Neural progenitor cell (in vitro differentiated cells): ENCODE measurements around the gene ELK1. TPM values are rescaled to one million over a fixed set of nuclear protein-coding genes. Genes with fewer than 3 reads are reported as not detected.
"Not testable (repeated sequence)": the region's sequence is repeated elsewhere in the genome, so short reads cannot be mapped to it uniquely, and the experiment has no call there.

ENCODE experiments used
- DNase-seq: peaks from one replicate; pipeline ENCODE4 v3.0.0-alpha.2; 2016; ENCODE audit warnings: low spot score
- H2AFZ ChIP-seq: fragments of 200-600 bp; sonication (generic); replicated peaks from 2 replicates; pipeline ENCODE4 v1.6.1; 2016; ENCODE audit warnings: antibody characterized with exemption
- H3F3A ChIP-seq: fragments of 200-600 bp; sonication (generic); 2 replicates; pipeline ENCODE4 v1.6.1; 2016; ENCODE audit warnings: antibody characterized with exemption, low read depth
- H3K27ac ChIP-seq: fragments of 200-600 bp; sonication (generic); 2 replicates; pipeline ENCODE4 v1.5.1; 2016; ENCODE audit warnings: mild to moderate bottlenecking
- H3K27me3 ChIP-seq: fragments of 200-600 bp; sonication (generic); 2 replicates; pipeline ENCODE4 v1.6.1; 2016; ENCODE audit warnings: mild to moderate bottlenecking, moderate library complexity
- H3K36me3 ChIP-seq: fragments of 200-600 bp; sonication (generic); 2 replicates; pipeline ENCODE4 v1.5.1; 2016
- H3K4me1 ChIP-seq: fragments of 200-600 bp; sonication (generic); 2 replicates; pipeline ENCODE4 v1.6.1; 2016; ENCODE audit warnings: mixed run types
- H3K4me2 ChIP-seq: fragments of 200-600 bp; sonication (generic); 2 replicates; pipeline ENCODE4 v1.6.1; 2016
- H3K4me3 ChIP-seq: fragments of 200-600 bp; sonication (generic); 2 replicates; pipeline ENCODE4 v1.5.1; 2016
- H3K79me2 ChIP-seq: fragments of 200-600 bp; sonication (generic); 2 replicates; pipeline ENCODE4 v1.6.1; 2016; ENCODE audit warnings: low read depth
- H3K9ac ChIP-seq: fragments of 200-600 bp; sonication (generic); 2 replicates; pipeline ENCODE4 v1.6.1; 2016
- H3K9me3 ChIP-seq: fragments of 200-600 bp; sonication (generic); 2 replicates; pipeline ENCODE4 v1.5.1; 2016; ENCODE audit warnings: low read depth
- H4K20me1 ChIP-seq: fragments of 200-600 bp; sonication (generic); 2 replicates; pipeline ENCODE4 v1.6.1; 2016; ENCODE audit warnings: low read depth
- H3K27ac Mint-ChIP-seq: 3 replicates; pipeline ENCODE4 v1.8.0; 2021; ENCODE audit warnings: mixed read lengths
- H3K27me3 Mint-ChIP-seq: 2 replicates; pipeline ENCODE4 v1.8.0; 2022; ENCODE audit warnings: low read depth, mild to moderate bottlenecking, inconsistent platforms, moderate library complexity, mixed read lengths; ENCODE audit not compliant: insufficient read depth
- H3K36me3 Mint-ChIP-seq: 3 replicates; pipeline ENCODE4 v1.8.0; 2021; ENCODE audit warnings: mixed read lengths
- H3K4me1 Mint-ChIP-seq: 3 replicates; pipeline ENCODE4 v1.8.0; 2021; ENCODE audit warnings: mixed read lengths
- H3K4me3 Mint-ChIP-seq: 3 replicates; pipeline ENCODE4 v1.8.0; 2021; ENCODE audit warnings: mild to moderate bottlenecking, moderate library complexity, mixed read lengths
- H3K9me3 Mint-ChIP-seq: 3 replicates; pipeline ENCODE4 v1.8.0; 2020; ENCODE audit warnings: mixed read lengths
- EZH2 ChIP-seq: fragments of 200-600 bp; sonication (generic); IDR thresholded peaks from 2 replicates; pipeline ENCODE4 v1.6.1; 2017; ENCODE audit warnings: antibody characterized with exemption, mild to moderate bottlenecking, moderate library complexity
- EZH2phosphoT487 ChIP-seq: fragments of 200-600 bp; sonication (generic); IDR thresholded peaks from 2 replicates; pipeline ENCODE4 v1.6.1; 2017; ENCODE audit warnings: antibody characterized with exemption
- total RNA-seq: library from RNA; depleted of rRNA; stranded (reverse); fragments of >200 nt; gene quantifications from 2 replicates; pipeline ENCODE4 v1.2.3, GENCODE V29; 2015; ENCODE audit warnings: low replicate concordance
- TF ChIP-seq, protein P1 (sequence below): fragments of 200-600 bp; sonication (generic); IDR thresholded peaks from 2 replicates; pipeline ENCODE4 v1.5.1; 2017; ENCODE audit warnings: antibody characterized with exemption, mild to moderate bottlenecking

ELK1 gene
- total RNA-seq, 1 donor from 2014 or later = 16.6 TPM

DNA sequence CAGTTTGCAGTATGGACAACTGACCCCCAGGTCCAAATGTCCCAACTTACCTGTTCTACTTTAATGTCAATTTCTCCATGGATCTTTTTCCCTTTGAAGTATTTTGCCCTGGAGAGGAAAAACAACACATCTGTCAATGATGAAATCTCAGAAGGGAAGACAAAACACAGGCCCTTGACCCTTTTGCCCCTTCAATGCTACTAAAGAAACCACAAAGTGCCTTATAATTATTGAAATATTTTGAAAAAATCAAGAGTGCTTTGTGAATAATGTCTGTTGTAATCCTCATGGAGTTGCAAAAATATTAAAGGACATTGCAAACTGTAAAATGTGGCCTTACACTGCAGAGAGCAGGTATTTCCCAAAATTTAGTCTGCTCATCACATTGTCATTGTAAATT lies 43.3 kb downstream of the ELK1 start:
- no peaks in the 10 kb centered on the region for H3K36me3 ChIP-seq
- no peaks in the 10 kb centered on the region for H3K4me1 ChIP-seq
- H3K36me3 Mint-ChIP-seq = no peaks in the 10 kb centered on the region
- H3K27ac ChIP-seq = no peak overlapping the region
- no peaks in the 10 kb centered on the region for H3K9me3 ChIP-seq
- no peak overlapping the region for H3K4me2 ChIP-seq
- H3K27me3 ChIP-seq = no peaks in the 10 kb centered on the region
- H3K9ac ChIP-seq = no peak overlapping the region
- peaks cover 11% of the 10 kb centered on the region for H3K4me1 Mint-ChIP-seq
- DNase-seq = no peak
- H3K79me2 ChIP-seq = no peaks in the 10 kb centered on the region
- no peaks in the 10 kb centered on the region for H4K20me1 ChIP-seq
- no peak overlapping the region for H2AFZ ChIP-seq
- H3K27me3 Mint-ChIP-seq = peaks cover 4% of the 10 kb centered on the region
- no peak overlapping the region for H3K27ac Mint-ChIP-seq
- TF ChIP-seq, protein P1, sequence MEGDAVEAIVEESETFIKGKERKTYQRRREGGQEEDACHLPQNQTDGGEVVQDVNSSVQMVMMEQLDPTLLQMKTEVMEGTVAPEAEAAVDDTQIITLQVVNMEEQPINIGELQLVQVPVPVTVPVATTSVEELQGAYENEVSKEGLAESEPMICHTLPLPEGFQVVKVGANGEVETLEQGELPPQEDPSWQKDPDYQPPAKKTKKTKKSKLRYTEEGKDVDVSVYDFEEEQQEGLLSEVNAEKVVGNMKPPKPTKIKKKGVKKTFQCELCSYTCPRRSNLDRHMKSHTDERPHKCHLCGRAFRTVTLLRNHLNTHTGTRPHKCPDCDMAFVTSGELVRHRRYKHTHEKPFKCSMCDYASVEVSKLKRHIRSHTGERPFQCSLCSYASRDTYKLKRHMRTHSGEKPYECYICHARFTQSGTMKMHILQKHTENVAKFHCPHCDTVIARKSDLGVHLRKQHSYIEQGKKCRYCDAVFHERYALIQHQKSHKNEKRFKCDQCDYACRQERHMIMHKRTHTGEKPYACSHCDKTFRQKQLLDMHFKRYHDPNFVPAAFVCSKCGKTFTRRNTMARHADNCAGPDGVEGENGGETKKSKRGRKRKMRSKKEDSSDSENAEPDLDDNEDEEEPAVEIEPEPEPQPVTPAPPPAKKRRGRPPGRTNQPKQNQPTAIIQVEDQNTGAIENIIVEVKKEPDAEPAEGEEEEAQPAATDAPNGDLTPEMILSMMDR = no peak
- TF ChIP-seq EZH2phosphoT487 (no peak), EZH2 (no peak)
- peaks cover 10% of the 10 kb centered on the region for H3K9me3 Mint-ChIP-seq
- H3K4me3 Mint-ChIP-seq = no peak overlapping the region
- H3F3A ChIP-seq = no peaks in the 10 kb centered on the region
- no peak overlapping the region for H3K4me3 ChIP-seq

DNA sequence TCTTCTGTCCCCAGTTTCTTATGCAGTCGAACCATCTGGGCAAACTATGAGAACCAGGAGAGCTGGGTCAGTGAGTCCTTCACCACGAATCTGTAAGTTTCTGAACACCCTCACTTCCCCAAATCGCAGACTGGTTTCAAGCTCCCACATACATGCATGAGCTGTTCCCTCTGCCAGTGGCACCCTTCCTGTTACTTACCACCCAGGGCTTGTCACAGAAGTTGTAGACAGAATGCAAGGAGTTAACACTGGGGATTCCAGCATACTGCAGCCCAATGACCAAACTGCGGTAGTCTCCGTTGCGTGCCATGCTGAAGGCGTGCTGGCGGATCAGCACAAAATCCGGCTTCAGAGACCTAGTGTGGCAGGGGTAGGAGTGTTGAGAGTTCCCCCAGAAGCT lies 45.3 kb downstream of the ELK1 start:
- no peaks in the 10 kb centered on the region for H3K36me3 Mint-ChIP-seq
- Histone ChIP-seq H3K79me2 (no peaks in the 10 kb centered on the region), H3K36me3 (no peaks in the 10 kb centered on the region), H3K27ac (no peak overlapping the region), H4K20me1 (no peaks in the 10 kb centered on the region), H3K4me3 (no peak overlapping the region), H2AFZ (no peak overlapping the region), H3K4me1 (no peaks in the 10 kb centered on the region), H3K9me3 (peaks cover 6% of the 10 kb centered on the region), H3K4me2 (no peak overlapping the region), H3F3A (no peaks in the 10 kb centered on the region), H3K27me3 (no peaks in the 10 kb centered on the region), H3K9ac (no peak overlapping the region)
- TF ChIP-seq, protein P1 = no peak
- TF ChIP-seq EZH2phosphoT487 = no peak
- TF ChIP-seq EZH2 = no peak
- peaks cover 4% of the 10 kb centered on the region for H3K27me3 Mint-ChIP-seq
- H3K4me3 Mint-ChIP-seq = no peak overlapping the region
- H3K9me3 Mint-ChIP-seq = peaks cover 9% of the 10 kb centered on the region
- no peak overlapping the region for H3K27ac Mint-ChIP-seq
- peaks cover 11% of the 10 kb centered on the region for H3K4me1 Mint-ChIP-seq
- DNase-seq = no peak

DNA sequence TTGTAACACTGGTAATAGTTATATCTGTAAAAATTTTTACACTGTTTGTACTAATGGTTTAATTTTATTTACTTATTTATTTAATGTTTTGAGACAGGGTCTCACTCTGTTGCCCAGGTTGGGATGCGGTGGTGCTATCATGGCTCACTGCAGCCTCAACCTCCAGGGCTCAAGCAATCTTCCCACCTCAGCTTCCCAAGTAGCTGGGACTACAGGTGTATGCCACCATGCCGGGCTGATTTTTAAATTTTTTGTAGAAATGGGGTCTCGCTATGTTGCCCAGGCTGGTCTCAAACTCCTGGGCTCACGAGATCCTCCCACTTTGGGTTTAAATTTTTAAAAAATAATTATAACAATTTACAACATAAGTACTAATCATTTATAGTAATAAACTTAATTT lies 47.2 kb downstream of the ELK1 start:
- not testable (repeated sequence) for H3K4me3 Mint-ChIP-seq, H3K27me3 Mint-ChIP-seq, H3K27me3 ChIP-seq, DNase-seq, H3F3A ChIP-seq, H3K9me3 ChIP-seq, H3K9me3 Mint-ChIP-seq, H3K4me1 Mint-ChIP-seq, H3K27ac Mint-ChIP-seq, H3K4me3 ChIP-seq, H2AFZ ChIP-seq, H3K27ac ChIP-seq, H3K36me3 ChIP-seq, H3K36me3 Mint-ChIP-seq, H3K4me2 ChIP-seq, H3K79me2 ChIP-seq, H4K20me1 ChIP-seq, H3K9ac ChIP-seq, H3K4me1 ChIP-seq

DNA sequence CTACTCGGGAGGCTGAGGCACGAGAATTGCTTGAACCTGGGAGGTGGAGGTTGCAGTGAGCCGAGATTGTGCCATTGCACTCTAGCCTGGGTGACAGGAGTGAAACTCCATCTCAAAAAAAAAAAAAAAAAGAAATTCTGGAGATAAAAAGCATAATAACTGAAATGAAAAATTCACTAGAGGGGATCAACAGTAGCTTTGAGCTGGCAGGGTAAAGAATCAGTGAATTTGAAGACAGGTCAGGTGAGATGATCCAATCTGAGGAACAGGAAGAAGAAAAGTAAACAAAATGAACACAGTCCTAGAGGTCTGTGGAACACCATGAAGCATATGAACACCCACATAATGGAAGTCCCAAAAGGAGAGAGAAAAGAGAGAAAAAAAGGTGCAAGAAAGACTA lies 53.1 kb downstream of the ELK1 start:
- Mint-ChIP-seq H3K27ac (no peak overlapping the region), H3K4me3 (no peak overlapping the region), H3K27me3 (no peaks in the 10 kb centered on the region), H3K9me3 (peaks cover 18% of the 10 kb centered on the region), H3K4me1 (no peaks in the 10 kb centered on the region), H3K36me3 (no peaks in the 10 kb centered on the region)
- H3K79me2 ChIP-seq = no peaks in the 10 kb centered on the region
- no peak for DNase-seq
- H3K27me3 ChIP-seq = no peaks in the 10 kb centered on the region
- H4K20me1 ChIP-seq = no peaks in the 10 kb centered on the region
- no peak overlapping the region for H3K4me2 ChIP-seq
- no peak overlapping the region for H3K9ac ChIP-seq
- TF ChIP-seq EZH2phosphoT487 (no peak), EZH2 (no peak)
- TF ChIP-seq, protein P1 = no peak
- H3K36me3 ChIP-seq = no peaks in the 10 kb centered on the region
- no peak overlapping the region for H3K27ac ChIP-seq
- no peak overlapping the region for H2AFZ ChIP-seq
- H3K4me1 ChIP-seq = no peaks in the 10 kb centered on the region
- no peak overlapping the region for H3K4me3 ChIP-seq
- H3F3A ChIP-seq = no peaks in the 10 kb centered on the region
- H3K9me3 ChIP-seq = peaks cover 6% of the 10 kb centered on the region
